Calu3 (cell line): ENCODE measurements around the gene SH3BP5. TPM values are rescaled to one million over a fixed set of nuclear protein-coding genes. Genes with fewer than 3 reads are reported as not detected.

Source experiments
- BruUV-seq: library from RNA; stranded (reverse); fragments of 400-500 nt; replicated peaks from 2 replicates; lab custom pipeline; 2021; lab: Mats Ljungman, UMichigan
- CTCF ChIA-PET: fragments of 300-600 bp; sonication (Branson Sonifier 250); formaldehyde crosslinking; loops from one replicate; lab custom pipeline; 2022; ENCODE audit warnings: antibody characterized with exemption; lab: Charles Lee
- DNase-seq: peaks from one replicate; pipeline ENCODE4 v3.0.0; 2022
- H3K27ac Mint-ChIP-seq: one replicate; pipeline ENCODE4 v1.8.0; 2022; ENCODE audit warnings: mixed read lengths; ENCODE audit not compliant: unreplicated experiment
- H3K27me3 Mint-ChIP-seq: one replicate; pipeline ENCODE4 v1.8.0; 2022; ENCODE audit warnings: mixed read lengths; ENCODE audit not compliant: unreplicated experiment
- H3K36me3 Mint-ChIP-seq: one replicate; pipeline ENCODE4 v1.8.0; 2022; ENCODE audit warnings: mild to moderate bottlenecking, moderate library complexity, mixed read lengths; ENCODE audit not compliant: insufficient read depth, unreplicated experiment
- H3K4me1 Mint-ChIP-seq: one replicate; pipeline ENCODE4 v1.8.0; 2022; ENCODE audit warnings: mild to moderate bottlenecking, low read depth, mixed read lengths; ENCODE audit not compliant: unreplicated experiment
- H3K4me3 Mint-ChIP-seq: one replicate; pipeline ENCODE4 v1.8.0; 2022; ENCODE audit warnings: mild to moderate bottlenecking, low read depth, moderate library complexity, mixed read lengths; ENCODE audit not compliant: unreplicated experiment
- H3K9me3 Mint-ChIP-seq: one replicate; pipeline ENCODE4 v1.8.0; 2022; ENCODE audit warnings: low read depth, mixed read lengths; ENCODE audit not compliant: unreplicated experiment
- intact Hi-C: fragments of 100-400 bp; cut with micrococcal nuclease; formaldehyde crosslinking; loops from one replicate; pipeline ENCODE4 v1.10.0; 2022; ENCODE audit not compliant: unreplicated experiment
- total RNA-seq: library from RNA; stranded (reverse); gene quantifications from 2 replicates; pipeline ENCODE4 v1.2.3, GENCODE V29; 2022
- TF ChIP-seq, protein P1 (sequence below): fragments of 200-600 bp; IDR thresholded peaks from one replicate; pipeline ENCODE4 v1.8.0; 2022; ENCODE audit warnings: antibody characterized with exemption; ENCODE audit not compliant: unreplicated experiment

The SH3BP5 gene
- total RNA-seq, 1 experiment from 2014 or later, result 4.0 TPM

GRCh38 chr3:15345608-15346137 lies 13.3 kb upstream of the SH3BP5 start:
- CTCF ChIA-PET, result no interaction called here
- no peak for DNase-seq
- TF ChIP-seq, protein P1, sequence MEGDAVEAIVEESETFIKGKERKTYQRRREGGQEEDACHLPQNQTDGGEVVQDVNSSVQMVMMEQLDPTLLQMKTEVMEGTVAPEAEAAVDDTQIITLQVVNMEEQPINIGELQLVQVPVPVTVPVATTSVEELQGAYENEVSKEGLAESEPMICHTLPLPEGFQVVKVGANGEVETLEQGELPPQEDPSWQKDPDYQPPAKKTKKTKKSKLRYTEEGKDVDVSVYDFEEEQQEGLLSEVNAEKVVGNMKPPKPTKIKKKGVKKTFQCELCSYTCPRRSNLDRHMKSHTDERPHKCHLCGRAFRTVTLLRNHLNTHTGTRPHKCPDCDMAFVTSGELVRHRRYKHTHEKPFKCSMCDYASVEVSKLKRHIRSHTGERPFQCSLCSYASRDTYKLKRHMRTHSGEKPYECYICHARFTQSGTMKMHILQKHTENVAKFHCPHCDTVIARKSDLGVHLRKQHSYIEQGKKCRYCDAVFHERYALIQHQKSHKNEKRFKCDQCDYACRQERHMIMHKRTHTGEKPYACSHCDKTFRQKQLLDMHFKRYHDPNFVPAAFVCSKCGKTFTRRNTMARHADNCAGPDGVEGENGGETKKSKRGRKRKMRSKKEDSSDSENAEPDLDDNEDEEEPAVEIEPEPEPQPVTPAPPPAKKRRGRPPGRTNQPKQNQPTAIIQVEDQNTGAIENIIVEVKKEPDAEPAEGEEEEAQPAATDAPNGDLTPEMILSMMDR, result no peak
- BruUV-seq, result no TSS peak
- intact Hi-C loops, result no loop called here
- Mint-ChIP-seq H3K27ac (no peak overlapping the region), H3K4me1 (peaks cover 8% of the 10 kb centered on the region), H3K27me3 (peaks cover 21% of the 10 kb centered on the region), H3K4me3 (no peak overlapping the region), H3K36me3 (no peaks in the 10 kb centered on the region), H3K9me3 (no peaks in the 10 kb centered on the region)

GRCh38 chr3:15345066-15345607 lies 12.8 kb upstream of the SH3BP5 start:
- CTCF ChIA-PET, result interaction anchor here (0.8 kb wide), 1 partner anchor 11 kb away, joined by 6 read pairs; no protein-coding TSS in a partner anchor

GRCh38 chr3:15342945-15343344 lies 10.6 kb upstream of the SH3BP5 start:
- BruUV-seq, result no TSS peak
- CTCF ChIA-PET, result no interaction called here
- DNase-seq, result no peak
- TF ChIP-seq, protein P1, result no peak
- Mint-ChIP-seq H3K9me3 (no peaks in the 10 kb centered on the region), H3K4me3 (no peak overlapping the region), H3K36me3 (no peaks in the 10 kb centered on the region), H3K27ac (no peak overlapping the region), H3K4me1 (peaks cover 8% of the 10 kb centered on the region), H3K27me3 (peaks cover 21% of the 10 kb centered on the region)
- intact Hi-C loops, result no loop called here

More at GRCh38 chr3:15345066-15345607, 12.8 kb upstream of the SH3BP5 start:
- Mint-ChIP-seq H3K36me3 (no peaks in the 10 kb centered on the region), H3K27me3 (peaks cover 21% of the 10 kb centered on the region), H3K4me1 (peaks cover 8% of the 10 kb centered on the region), H3K4me3 (no peak overlapping the region), H3K27ac (no peak overlapping the region), H3K9me3 (no peaks in the 10 kb centered on the region)
- BruUV-seq, result no TSS peak
- TF ChIP-seq, protein P1, result no peak
- intact Hi-C loops, result no loop called here
- no peak for DNase-seq

- no peak overlapping the region for H3K4me3 Mint-ChIP-seq
- CTCF ChIA-PET, result no interaction called here
- BruUV-seq, result no TSS peak
- intact Hi-C loops, result no loop called here
- no peaks in the 10 kb centered on the region for H3K36me3 Mint-ChIP-seq
- H3K27me3 Mint-ChIP-seq, result peaks cover 21% of the 10 kb centered on the region
- peaks cover 8% of the 10 kb centered on the region for H3K4me1 Mint-ChIP-seq
- TF ChIP-seq, protein P1, result no peak
- H3K27ac Mint-ChIP-seq, result no peak overlapping the region
- no peaks in the 10 kb centered on the region for H3K9me3 Mint-ChIP-seq
- DNase-seq, result no peak
Observed at GRCh38 chr3:15342246-15342645, 9.9 kb upstream of the SH3BP5 start.
